Psoas muscle (tissue), 8 donors: Measurements from ENCODE around the gene OR52E5. TPM values are rescaled to one million over a fixed set of nuclear protein-coding genes. Genes with fewer than 3 reads are reported as not detected.

ENCODE experiments used
- ATAC-seq, 4 donors: fragments of 200-7000 bp; cut with Tn5 transposase; one replicate each; pipeline ENCODE4 v1.9.1; 2020; ENCODE audit warnings: moderate library complexity in 3 of 4, mild to moderate bottlenecking in 2 of 4
- DNase-seq, 2 donors: peaks; one replicate each; pipeline ENCODE4 v3.0.0-alpha.2; 2020
- H3K27ac ChIP-seq: fragments of 200-600 bp; one replicate; pipeline ENCODE4 v1.8.0; 2022
- H3K27me3 ChIP-seq, 3 donors: fragments of 200-600 bp in 1 of 3; one replicate each; pipeline versions ENCODE4 v1.6.1 to v1.8.0; 2013 to 2022; ENCODE audit warnings: low read length in 2 of 3, mild to moderate bottlenecking in 2 of 3, moderate library complexity in 1 of 3; ENCODE audit not compliant: insufficient read depth in 3 of 3
- H3K36me3 ChIP-seq, 2 donors: fragments of 200-600 bp in 1 of 2; one replicate each; pipeline versions ENCODE4 v1.6.1 to v1.8.0; 2013 to 2022; ENCODE audit warnings: low read depth in 1 of 2, mild to moderate bottlenecking in 1 of 2, moderate library complexity in 1 of 2; ENCODE audit not compliant: insufficient read depth in 1 of 2
- H3K4me1 ChIP-seq: fragments of 200-600 bp; one replicate; pipeline ENCODE4 v1.8.0; 2022
- H3K4me3 ChIP-seq: fragments of 200-600 bp; one replicate; pipeline ENCODE4 v1.8.0; 2022; ENCODE audit warnings: mild to moderate bottlenecking
- H3K9me3 ChIP-seq: fragments of 200-600 bp; one replicate; pipeline ENCODE4 v1.8.0; 2022
- WGBS, 3 donors: extraction: QIAGEN DNeasy Blood & Tissue Kit; methylation state at CpG; one replicate each; pipeline versions ENCODE4 v1.1.6 to v1.1.7; 2013; 5-methylcytosine and 5-hydroxymethylcytosine counted together
- intact Hi-C, 2 donors: fragments of 100-400 bp; cut with DNase I; formaldehyde crosslinking; loops; one replicate each; pipeline versions ENCODE4 v1.11.0 to v1.14.2; 2022
- polyA plus RNA-seq, 3 donors: library from polyadenylated mRNA; stranded (reverse); fragments of 200-250 nt; gene quantifications; one replicate each; pipeline ENCODE4 v1.2.3, GENCODE V29; 2013
- total RNA-seq, 4 donors: library from RNA; stranded (reverse); fragmentation: NEBNext Ultra II Directional in 2 of 4; extraction: Animal tissue kit (Norgen Biotek cat#: 25700) in 2 of 4; gene quantifications; one replicate each; pipeline versions ENCODE4 v1.2.1 to v1.2.4, GENCODE V29; 2021 to 2023
- TF ChIP-seq, protein P1 (sequence below): fragments of 200-600 bp; IDR thresholded peaks from one replicate; pipeline ENCODE4 v1.8.0; 2022; ENCODE audit warnings: antibody characterized with exemption
- donor health status: healthy with polysubstance abuse.
- donor health status: DM: no; HTN: no; CAD: no; lungs with moderate emphysema.
- donor health status: Bipolar disorder and iron deficiency.
- donor health status: healthy.
- donor health status: DM: yes; HTN: yes; CAD: no.
- donor health status: DM: no; HTN: no; CAD: no.
- donor health status: DM: no; HTN: no; CAD: no.
- donor health status: DM: yes; HTN: yes; CAD: no.

OR52E5 gene
- total and polyA plus RNA-seq, 7 donors, result not detected

GRCh38 chr11:5887661-5888060 lies 5.3 kb upstream of the OR52E5 start:
- 70 to 86% (median 75%) methylated on average over 1 of the region's 1 CpG for WGBS, 3 donors
- TF ChIP-seq, protein P1, sequence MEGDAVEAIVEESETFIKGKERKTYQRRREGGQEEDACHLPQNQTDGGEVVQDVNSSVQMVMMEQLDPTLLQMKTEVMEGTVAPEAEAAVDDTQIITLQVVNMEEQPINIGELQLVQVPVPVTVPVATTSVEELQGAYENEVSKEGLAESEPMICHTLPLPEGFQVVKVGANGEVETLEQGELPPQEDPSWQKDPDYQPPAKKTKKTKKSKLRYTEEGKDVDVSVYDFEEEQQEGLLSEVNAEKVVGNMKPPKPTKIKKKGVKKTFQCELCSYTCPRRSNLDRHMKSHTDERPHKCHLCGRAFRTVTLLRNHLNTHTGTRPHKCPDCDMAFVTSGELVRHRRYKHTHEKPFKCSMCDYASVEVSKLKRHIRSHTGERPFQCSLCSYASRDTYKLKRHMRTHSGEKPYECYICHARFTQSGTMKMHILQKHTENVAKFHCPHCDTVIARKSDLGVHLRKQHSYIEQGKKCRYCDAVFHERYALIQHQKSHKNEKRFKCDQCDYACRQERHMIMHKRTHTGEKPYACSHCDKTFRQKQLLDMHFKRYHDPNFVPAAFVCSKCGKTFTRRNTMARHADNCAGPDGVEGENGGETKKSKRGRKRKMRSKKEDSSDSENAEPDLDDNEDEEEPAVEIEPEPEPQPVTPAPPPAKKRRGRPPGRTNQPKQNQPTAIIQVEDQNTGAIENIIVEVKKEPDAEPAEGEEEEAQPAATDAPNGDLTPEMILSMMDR, result no peak
- Histone ChIP-seq H3K27ac (no peak overlapping the region), H3K9me3 (no peaks in the 10 kb centered on the region), H3K27me3 (no peaks in the 10 kb centered on the region), H3K36me3 (no peaks in the 10 kb centered on the region), H3K4me1 (no peaks in the 10 kb centered on the region), H3K4me3 (no peak overlapping the region)
- DNase-seq, result no peak
- no peak for ATAC-seq
- intact Hi-C loops, result no loop called here

- no peaks in the 10 kb centered on the region for H3K9me3 ChIP-seq
- ATAC-seq (no peak), DNase-seq (no peak)
- TF ChIP-seq, protein P1, result peak; percentile 37
- H3K27me3 ChIP-seq, result no peaks in the 10 kb centered on the region
- H3K27ac ChIP-seq, result no peak overlapping the region
- no peaks in the 10 kb centered on the region for H3K4me1 ChIP-seq
- 63 to 71% (median 66%) methylated on average over 4 of the region's 4 CpGs for WGBS, 3 donors
- no peaks in the 10 kb centered on the region for H3K36me3 ChIP-seq
- intact Hi-C loops, result no loop called here
- H3K4me3 ChIP-seq, result no peak overlapping the region
Observed at GRCh38 chr11:5891216-5891800, 1.7 kb upstream of the OR52E5 start.

- H3K27me3 ChIP-seq, result no peaks in the 10 kb centered on the region
- intact Hi-C loops, result no loop called here
- ATAC-seq (no peak), DNase-seq (no peak)
- 69 to 77% (median 75%) methylated on average over 2 of the region's 2 CpGs for WGBS, 3 donors
- H3K27ac ChIP-seq, result no peak overlapping the region
- H3K4me1 ChIP-seq, result no peaks in the 10 kb centered on the region
- no peaks in the 10 kb centered on the region for H3K36me3 ChIP-seq
- no peaks in the 10 kb centered on the region for H3K9me3 ChIP-seq
- no peak overlapping the region for H3K4me3 ChIP-seq
- TF ChIP-seq, protein P1, result no peak
Observed at GRCh38 chr11:5899534-5899933, 6.5 kb downstream of the OR52E5 start.

DNA sequence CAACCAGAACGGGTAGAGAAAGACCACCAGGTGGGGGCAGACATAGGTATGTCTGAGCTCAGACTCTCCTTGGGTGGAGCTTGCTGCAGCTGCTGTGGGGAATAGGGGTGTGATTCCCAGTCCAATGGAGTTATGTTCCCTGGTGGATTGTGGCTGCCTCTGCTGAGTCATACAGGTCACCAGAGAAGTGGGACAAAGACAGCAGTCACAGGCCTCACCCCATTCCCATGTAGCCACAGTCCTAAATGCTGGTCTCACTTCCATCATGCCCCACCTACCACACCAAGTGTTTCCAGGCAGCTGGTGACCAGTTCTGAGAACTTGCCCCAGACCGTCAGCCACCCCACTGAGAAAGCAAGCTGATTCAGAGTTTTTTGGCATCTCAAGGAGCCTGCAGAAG lies 17.5 kb downstream of the OR52E5 start:
- 65 to 75% (median 66%) methylated on average over 2 of the region's 2 CpGs for WGBS, 3 donors
- H3K4me3 ChIP-seq, result no peak overlapping the region
- H3K4me1 ChIP-seq, result no peaks in the 10 kb centered on the region
- ATAC-seq, result no peak
- H3K27me3 ChIP-seq, result peaks cover 0 to 3% (median 0%) of the 10 kb centered on the region in 3 donors
- TF ChIP-seq, protein P1, result no peak
- intact Hi-C loops, result no loop called here
- H3K9me3 ChIP-seq, result no peaks in the 10 kb centered on the region
- no peaks in the 10 kb centered on the region for H3K36me3 ChIP-seq
- no peak overlapping the region for H3K27ac ChIP-seq
- no peak for DNase-seq
